GM21717 (cell line): ENCODE measurements around the gene TIGAR.

Experiments used
- ATAC-seq: cut with Tn5 transposase; IDR thresholded peaks from one replicate; pipeline ENCODE4 v1.9.1; 2021; ENCODE audit warnings: mild to moderate bottlenecking, moderate library complexity; ENCODE audit not compliant: unreplicated experiment

Gene TIGAR

GRCh38 chr12:4370265-4370664 lies 49.3 kb downstream of the TIGAR start:
- no peak for ATAC-seq

GRCh38 chr12:4372653-4373052 lies 51.6 kb downstream of the TIGAR start:
- no peak for ATAC-seq

- ATAC-seq: no peak
Measured at GRCh38 chr12:4375449-4375848, 54.4 kb downstream of the TIGAR start.

GRCh38 chr12:4378772-4379171 lies 57.8 kb downstream of the TIGAR start:
- no peak for ATAC-seq

- no peak for ATAC-seq
Measured at GRCh38 chr12:4379405-4379804, 58.4 kb downstream of the TIGAR start, which contains the start of gene FGF23. Gene FGF23 (minus strand): TSS chr12:4379712. CDS start chr12:4379582, 130 bp downstream.

GRCh38 chr12:4380332-4380731 lies 59.3 kb downstream of the TIGAR start:
- no peak for ATAC-seq

- ATAC-seq: no peak
Measured at GRCh38 chr12:4383304-4383865, 62.4 kb downstream of the TIGAR start.

- ATAC-seq: no peak
Measured at GRCh38 chr12:4386801-4387200, 65.8 kb downstream of the TIGAR start.

- ATAC-seq: no peak
Measured at GRCh38 chr12:4387607-4388006, 66.6 kb downstream of the TIGAR start.

GRCh38 chr12:4388032-4388431 lies 67.0 kb downstream of the TIGAR start:
- no peak for ATAC-seq

- ATAC-seq: no peak
Measured at GRCh38 chr12:4388662-4389061, 67.6 kb downstream of the TIGAR start.

GRCh38 chr12:4392223-4392742 lies 71.3 kb downstream of the TIGAR start:
- no peak for ATAC-seq

GRCh38 chr12:4393211-4393610 lies 72.2 kb downstream of the TIGAR start:
- no peak for ATAC-seq

- no peak for ATAC-seq
Measured at GRCh38 chr12:4395818-4396217, 74.8 kb downstream of the TIGAR start.

GRCh38 chr12:4401117-4401516 lies 80.1 kb downstream of the TIGAR start:
- no peak for ATAC-seq

- no peak for ATAC-seq
Measured at GRCh38 chr12:4402996-4403395, 82.0 kb downstream of the TIGAR start.
